GM12801 (cell line): ENCODE measurements around the gene SKI.

Source experiments
- TF ChIP-seq, protein P1 (sequence below): IDR thresholded peaks from one replicate; pipeline ENCODE4 v1.5.1; 2011; ENCODE audit warnings: control low read depth; ENCODE audit not compliant: insufficient read length; ENCODE audit errors: extremely low read depth

SKI gene

GRCh38 chr1:2270260-2271100 lies 42.4 kb downstream of the SKI start:
- TF ChIP-seq, protein P1, sequence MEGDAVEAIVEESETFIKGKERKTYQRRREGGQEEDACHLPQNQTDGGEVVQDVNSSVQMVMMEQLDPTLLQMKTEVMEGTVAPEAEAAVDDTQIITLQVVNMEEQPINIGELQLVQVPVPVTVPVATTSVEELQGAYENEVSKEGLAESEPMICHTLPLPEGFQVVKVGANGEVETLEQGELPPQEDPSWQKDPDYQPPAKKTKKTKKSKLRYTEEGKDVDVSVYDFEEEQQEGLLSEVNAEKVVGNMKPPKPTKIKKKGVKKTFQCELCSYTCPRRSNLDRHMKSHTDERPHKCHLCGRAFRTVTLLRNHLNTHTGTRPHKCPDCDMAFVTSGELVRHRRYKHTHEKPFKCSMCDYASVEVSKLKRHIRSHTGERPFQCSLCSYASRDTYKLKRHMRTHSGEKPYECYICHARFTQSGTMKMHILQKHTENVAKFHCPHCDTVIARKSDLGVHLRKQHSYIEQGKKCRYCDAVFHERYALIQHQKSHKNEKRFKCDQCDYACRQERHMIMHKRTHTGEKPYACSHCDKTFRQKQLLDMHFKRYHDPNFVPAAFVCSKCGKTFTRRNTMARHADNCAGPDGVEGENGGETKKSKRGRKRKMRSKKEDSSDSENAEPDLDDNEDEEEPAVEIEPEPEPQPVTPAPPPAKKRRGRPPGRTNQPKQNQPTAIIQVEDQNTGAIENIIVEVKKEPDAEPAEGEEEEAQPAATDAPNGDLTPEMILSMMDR: no peak

GRCh38 chr1:2271211-2271721 lies 43.1 kb downstream of the SKI start:
- TF ChIP-seq, protein P1: no peak

- TF ChIP-seq, protein P1: no peak
Measured at GRCh38 chr1:2271841-2272655, 43.9 kb downstream of the SKI start.

DNA sequence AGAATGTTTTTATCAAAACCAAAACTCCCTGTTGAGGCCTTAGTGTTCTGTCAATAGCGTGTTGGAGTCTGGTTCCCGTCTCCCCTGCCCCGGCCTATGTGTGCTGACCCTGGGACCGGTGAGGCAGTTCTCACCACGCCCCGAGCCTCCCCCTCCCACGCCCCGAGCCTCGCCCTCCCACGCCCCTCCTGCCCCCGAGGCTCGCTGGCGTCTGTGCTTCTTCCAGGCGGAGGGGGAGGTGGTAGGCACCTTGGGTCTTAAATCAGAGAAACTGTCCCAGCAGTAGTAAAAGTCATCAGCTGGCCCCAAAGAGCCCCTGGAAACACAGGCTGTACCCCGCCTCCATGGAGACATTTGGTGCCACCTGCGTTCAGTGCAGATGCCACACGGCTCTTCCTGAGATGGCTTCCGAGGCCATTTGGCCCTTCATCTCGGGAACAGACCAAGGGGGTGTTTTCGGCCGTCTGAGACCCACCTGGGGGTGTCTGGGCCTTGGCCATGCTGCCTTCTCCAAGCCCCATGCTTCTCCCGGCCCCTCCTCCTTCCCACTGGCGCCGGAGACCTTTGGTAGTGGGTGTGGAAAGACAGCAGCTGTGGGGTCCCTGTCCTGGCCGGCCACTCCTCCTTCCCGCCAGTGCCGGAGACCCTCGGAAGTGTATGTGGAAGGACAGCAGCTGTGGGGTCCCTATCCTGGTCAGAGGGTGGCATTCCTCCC lies 44.7 kb downstream of the SKI start:
- TF ChIP-seq, protein P1: no peak

DNA sequence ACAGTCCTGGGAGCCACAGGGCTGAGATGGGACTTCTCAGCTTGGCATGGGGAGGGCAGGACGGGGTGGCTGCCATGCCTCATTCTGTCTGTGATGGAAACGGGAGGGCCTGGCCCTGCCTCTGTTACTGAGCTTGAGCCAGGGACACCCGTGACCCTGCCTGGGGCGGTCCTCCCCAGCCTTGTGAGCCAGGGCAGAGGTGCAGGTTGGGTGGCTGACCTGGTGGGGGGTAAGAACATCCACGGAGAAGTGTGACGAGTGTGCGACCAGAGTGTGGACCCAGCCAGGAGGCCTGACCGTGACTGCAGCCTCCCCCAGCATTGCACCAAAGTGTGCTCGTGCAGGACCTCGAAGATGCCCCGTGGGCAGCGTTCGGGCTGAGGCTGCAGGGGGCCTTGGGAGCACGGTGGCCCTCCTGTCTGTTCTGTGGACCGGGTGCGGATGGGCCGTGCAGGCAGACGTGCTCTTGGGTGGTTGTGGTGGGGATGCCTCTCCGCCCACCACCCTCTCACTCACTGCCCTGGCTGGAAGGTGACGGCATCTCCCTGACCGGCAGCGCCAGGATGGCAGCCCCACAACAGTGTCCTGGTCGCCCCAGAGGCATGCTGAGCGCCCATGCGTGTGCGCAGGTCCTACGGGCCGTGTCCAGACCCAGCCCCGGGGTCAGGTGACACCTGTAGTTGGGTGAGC lies 45.4 kb downstream of the SKI start:
- TF ChIP-seq, protein P1: no peak

DNA sequence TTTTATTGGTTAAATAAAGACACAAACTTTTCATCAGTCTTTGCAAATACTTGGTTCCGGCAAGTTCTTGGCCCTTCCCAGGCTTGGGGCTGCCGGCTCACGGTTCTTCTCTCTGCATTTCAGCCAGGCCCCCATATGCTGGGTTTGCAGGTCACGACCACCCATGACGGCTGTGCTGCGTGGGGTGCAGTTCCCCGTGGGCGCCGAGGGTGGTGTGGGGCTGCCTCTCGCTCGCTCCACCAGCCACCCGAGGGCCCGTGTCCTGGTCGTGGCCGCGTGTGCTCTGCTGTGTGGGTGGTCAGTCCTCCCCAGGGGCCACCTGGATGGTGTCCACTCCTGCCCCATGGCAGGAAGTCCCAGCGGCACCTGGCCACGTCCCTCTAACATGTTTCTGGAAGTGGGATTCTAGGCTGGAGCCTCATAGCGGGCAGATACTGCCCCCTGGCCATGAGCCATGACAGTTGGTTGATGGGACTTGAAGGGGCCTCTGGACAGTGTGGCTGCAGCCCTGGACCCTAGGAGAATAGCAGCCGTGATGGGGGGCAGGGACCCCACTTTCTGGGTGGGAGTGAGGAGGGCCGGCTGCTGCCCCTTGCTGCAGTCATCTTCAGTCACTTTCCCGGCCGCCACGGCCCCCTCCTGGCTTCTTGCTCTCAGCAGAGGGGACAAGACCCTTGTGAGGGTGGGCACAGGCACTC lies 46.3 kb downstream of the SKI start:
- TF ChIP-seq, protein P1: no peak
